ENCODE results near the gene CYP26C1. TPM values are rescaled to one million over a fixed set of nuclear protein-coding genes. Genes with fewer than 3 reads are reported as not detected.

The CYP26C1 gene
- total and polyA plus RNA-seq, 2 of the 4 experiments (the other 2 are of a cell fraction) = 0.02 TPM; not detected in 1

DNA sequence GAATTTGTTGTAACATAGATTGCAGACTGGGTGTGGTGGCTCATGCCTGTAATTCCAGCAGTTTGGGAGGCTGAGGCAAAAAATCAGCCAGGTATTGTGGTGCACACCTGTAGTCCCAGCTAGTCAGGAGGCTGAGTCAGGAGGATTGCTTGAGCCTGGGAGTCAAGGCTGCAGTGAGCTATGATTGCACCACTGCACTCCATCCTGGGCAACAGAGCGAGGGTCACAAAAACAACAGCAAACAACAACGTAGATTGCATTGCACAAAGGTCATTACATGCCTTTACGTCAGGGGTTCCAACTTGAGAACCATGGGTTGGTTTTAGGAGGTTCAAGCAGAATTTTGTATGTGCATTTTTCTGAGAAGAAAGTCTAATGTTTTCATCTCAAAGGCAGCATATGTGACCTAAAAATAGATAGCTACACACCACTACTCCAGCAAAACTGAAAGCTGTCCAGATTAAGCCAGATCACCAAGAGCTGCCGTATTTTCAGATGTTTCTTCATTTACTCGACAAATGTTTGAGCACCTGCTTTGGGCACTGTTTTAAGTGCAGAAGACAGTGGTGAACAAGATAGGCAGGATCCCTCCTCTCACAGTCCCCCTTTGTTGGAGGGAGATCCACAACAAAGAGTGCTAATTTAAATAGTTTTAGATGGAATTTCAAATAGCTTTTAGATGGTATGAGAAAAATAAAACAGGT lies 28.3 kb upstream of the CYP26C1 start (continued):
- no peak for TF ChIP-seq SMC3 (IDR thresholded peaks at IDR 0.05; ENCODE audit: low read depth, low read length)

- Histone ChIP-seq H3K14ac (replicated peaks; ENCODE audit: low read depth, low read length) (no peak overlapping the region), H2AK9ac (replicated peaks; ENCODE audit: low read depth, low read length, poor library complexity) (no peak overlapping the region), H2AFZ (replicated peaks; ENCODE audit: low read length, poor library complexity) (no peak overlapping the region), H4K20me1 (ENCODE audit: insufficient read depth, low read length) (no peaks in the 10 kb centered on the region), H3K27me3 (ENCODE audit: control insufficient read depth, insufficient read depth, low read length) (no peaks in the 10 kb centered on the region), H3K9ac (ENCODE audit: low read depth, low read length) (no peak overlapping the region), H4K91ac (ENCODE audit: insufficient read depth, low read depth, low read length) (no peak overlapping the region), H3K36me3 (ENCODE audit: control insufficient read depth, insufficient read depth, low read length) (no peaks in the 10 kb centered on the region), H3K4ac (ENCODE audit: low read depth, low read length) (no peak overlapping the region), H3K4me1 (ENCODE audit: control insufficient read depth, insufficient read depth, low read length) (peaks cover 12% of the 10 kb centered on the region), H3K18ac (ENCODE audit: low read depth, low read length) (no peak overlapping the region), H3K79me1 (ENCODE audit: low read depth in 1 of 2, low read length in 2 of 2) (no peaks in the 10 kb centered on the region; a peak in 1 of 4 replicates), H2BK5ac (ENCODE audit: low read depth, low read length, poor library complexity, severe bottlenecking) (no peak overlapping the region), H2BK20ac (ENCODE audit: low read depth, low read length) (0 out of 2 replicates have a peak overlapping the region, but pooled peaks have one; percentile 38), H3K56ac (ENCODE audit: extremely low read depth, insufficient read depth, low read length) (no peak overlapping the region), H4K5ac (ENCODE audit: low read depth, low read length) (no peak overlapping the region), H2BK120ac (ENCODE audit: low read depth, low read length) (no peak overlapping the region), H4K8ac (ENCODE audit: low read depth in 2 of 2, low read length in 2 of 2) (0 out of 4 replicates have a peak overlapping the region, but pooled peaks of 1 of the 2 experiments have one; percentile 53), H3K4me3 (ENCODE audit: insufficient read depth, low read depth, low read length) (no peak overlapping the region), H3K9me1 (ENCODE audit: insufficient read depth, low read length) (0 out of 2 replicates have a peak, but pooled peaks cover 6% of the 10 kb centered on the region), H3K4me2 (ENCODE audit: low read depth, low read length) (no peak overlapping the region), H3K23ac (ENCODE audit: low read depth, low read length) (no peak overlapping the region), H3K27ac (ENCODE audit: insufficient read depth, low read length) (no peak overlapping the region), H2AK5ac (ENCODE audit: low read depth, low read length) (no peak overlapping the region), H3K9me3 (ENCODE audit: control insufficient read depth, insufficient read depth, low read length) (no peaks in the 10 kb centered on the region; the same call in 1 of the 2 replicates), H2BK15ac (ENCODE audit: low read depth, low read length) (no peak overlapping the region)
- 100% methylated on average over 1 of the region's 1 CpG; no CpG with 5 or more reads in 1 of the 2 experiments for WGBS, 2 experiments (ENCODE audit: extremely low coverage in 2 of 2, insufficient read length in 1 of 2)
- ChIA-PET POLR2A (ENCODE audit: unreplicated experiment) (no interaction called here), CTCF (no interaction called here)
- in situ Hi-C loops (cut with MboI; ENCODE audit: low sequenced_read_pairs) (no loop called here), intact Hi-C loops (cut with micrococcal nuclease) (no loop called here), dilution Hi-C loops (cut with HindIII; ENCODE audit: low sequenced_read_pairs, unreplicated experiment) (no loop called here)
- DNase-seq (no peak), ATAC-seq (ENCODE audit: low read depth) (no peak)
- BruUV-seq (replicated peaks) = no TSS peak
- no peak for TF ChIP-seq RAD21 (IDR thresholded peaks at IDR 0.05; ENCODE audit: low read length)
- TF ChIP-seq MAZ (IDR thresholded peaks at IDR 0.05; ENCODE audit: borderline replicate concordance, low read depth, low read length) = no peak
- TF ChIP-seq BHLHE40 (IDR thresholded peaks at IDR 0.05; ENCODE audit: low read depth, low read length) = no peak
- TF ChIP-seq ELK1 (IDR thresholded peaks at IDR 0.05; ENCODE audit: borderline replicate concordance, low read depth, low read length) = no peak
- no peak for TF ChIP-seq RFX5 (IDR thresholded peaks at IDR 0.05; ENCODE audit: low read depth, low read length)
- no peak for TF ChIP-seq FOS (IDR thresholded peaks at IDR 0.05; ENCODE audit: low read depth, low read length)
- TF ChIP-seq CTCF (conservative IDR thresholded peaks at IDR 0.05; ENCODE audit: low read depth, low read length) = no peak
- TF ChIP-seq MXI1 (IDR thresholded peaks at IDR 0.05; ENCODE audit: borderline replicate concordance, low read depth, low read length) = no peak
Measured at GRCh38 chr10:93032809-93033137, 27.8 kb upstream of the CYP26C1 start.
